Activated CD8-positive, alpha-beta memory T cell treated with anti-CD3 and anti-CD28 coated beads for 36 hours (primary cell): ENCODE measurements around the gene SYCE1. TPM values are rescaled to one million over a fixed set of nuclear protein-coding genes. Genes with fewer than 3 reads are reported as not detected.
"Not testable (repeated sequence)": the region's sequence is repeated elsewhere in the genome, so short reads cannot be mapped to it uniquely, and the experiment has no call there.

Experiments
- CTCF ChIA-PET: fragments of 350-600 bp; sonication (Branson Sonifier 250); formaldehyde crosslinking; loops from one replicate; lab custom pipeline; 2021; ENCODE audit warnings: antibody characterized with exemption; lab: Charles Lee
- POLR2A ChIA-PET: fragments of 350-600 bp; sonication (Branson Sonifier 250); formaldehyde crosslinking; loops from one replicate; lab custom pipeline; 2021; ENCODE audit warnings: antibody characterized with exemption; lab: Charles Lee
- total RNA-seq, 2 experiments: library from RNA; stranded (reverse); gene quantifications; one replicate each; pipeline ENCODE4 v1.2.3, GENCODE V29; 2021

SYCE1 gene
- 1 to 10 TPM; 1.3 to 1.7 TPM for total RNA-seq

- ChIA-PET CTCF (no interaction called here), POLR2A (no interaction called here)
These were observed at the start of gene SYCE1 for GRCh38 chr10:133565441-133566294. TSS of gene SYCE1 (minus strand) at chr10:133565583. CDS start at chr10:133565529, 54 bp downstream.

- ChIA-PET POLR2A (no interaction called here), CTCF (no interaction called here)
These were observed 49.6 kb upstream of the SYCE1 start for GRCh38 chr10:133614830-133615580.

- CTCF ChIA-PET = interaction anchor here (0.8 kb wide), 1 partner anchor 14 kb away, joined by 3 read pairs; no protein-coding TSS in a partner anchor
- POLR2A ChIA-PET = no interaction called here
These were observed 48.3 kb upstream of the SYCE1 start for GRCh38 chr10:133613699-133614098.

GRCh38 chr10:133611079-133611478 is 45.7 kb upstream of the SYCE1 start:
- CTCF ChIA-PET = no interaction called here
- POLR2A ChIA-PET = no interaction called here

- ChIA-PET CTCF (interaction anchor here (1.0 kb wide), 1 partner anchor 167 kb away, joined by 3 read pairs; no protein-coding TSS in a partner anchor), POLR2A (no interaction called here)
These were observed 43.5 kb upstream of the SYCE1 start for GRCh38 chr10:133608855-133609254.

- POLR2A ChIA-PET = not testable (repeated sequence)
- CTCF ChIA-PET = interaction anchor here (0.9 kb wide), 1 partner anchor 9 kb away, joined by 3 read pairs; no protein-coding TSS in a partner anchor
These were observed 38.1 kb upstream of the SYCE1 start for GRCh38 chr10:133603434-133603833.

- POLR2A ChIA-PET = no interaction called here
These were observed 35.3 kb upstream of the SYCE1 start for GRCh38 chr10:133600657-133601056.

GRCh38 chr10:133599869-133600268 is 34.5 kb upstream of the SYCE1 start:
- POLR2A ChIA-PET = not testable (repeated sequence)

More at GRCh38 chr10:133600657-133601056, 35.3 kb upstream of the SYCE1 start:
- CTCF ChIA-PET = interaction anchor here (1.0 kb wide), 1 partner anchor 14 kb away, joined by 3 read pairs; no protein-coding TSS in a partner anchor

GRCh38 chr10:133592716-133593115 is 27.3 kb upstream of the SYCE1 start:
- POLR2A ChIA-PET = no interaction called here
- CTCF ChIA-PET = no interaction called here

More at GRCh38 chr10:133599869-133600268, 34.5 kb upstream of the SYCE1 start:
- CTCF ChIA-PET = interaction anchor here (1.0 kb wide), 1 partner anchor 14 kb away, joined by 3 read pairs; no protein-coding TSS in a partner anchor

GRCh38 chr10:133590970-133591359 is 25.6 kb upstream of the SYCE1 start:
- CTCF ChIA-PET = no interaction called here
- POLR2A ChIA-PET = no interaction called here

- ChIA-PET POLR2A (no interaction called here), CTCF (no interaction called here)
These were observed 25.0 kb upstream of the SYCE1 start for GRCh38 chr10:133590226-133590969.

- POLR2A ChIA-PET, CTCF ChIA-PET: not testable (repeated sequence)
These were observed 11.7 kb upstream of the SYCE1 start for GRCh38 chr10:133577037-133577436.

- CTCF ChIA-PET, POLR2A ChIA-PET: not testable (repeated sequence)
These were observed 8.1 kb upstream of the SYCE1 start for GRCh38 chr10:133573460-133573859.

GRCh38 chr10:133572055-133572454 is 6.7 kb upstream of the SYCE1 start:
- POLR2A ChIA-PET, CTCF ChIA-PET: not testable (repeated sequence)

GRCh38 chr10:133569801-133570200 is 4.4 kb upstream of the SYCE1 start:
- CTCF ChIA-PET, POLR2A ChIA-PET: not testable (repeated sequence)

GRCh38 chr10:133568831-133569527 is 3.6 kb upstream of the SYCE1 start:
- CTCF ChIA-PET, POLR2A ChIA-PET: not testable (repeated sequence)

- CTCF ChIA-PET = no interaction called here
- POLR2A ChIA-PET = no interaction called here
These were observed 2.9 kb upstream of the SYCE1 start for GRCh38 chr10:133568287-133568614.

GRCh38 chr10:133567609-133568286 is 2.4 kb upstream of the SYCE1 start:
- POLR2A ChIA-PET = no interaction called here

More at GRCh38 chr10:133567609-133568286, 2.4 kb upstream of the SYCE1 start:
- CTCF ChIA-PET = no interaction called here
